Loucy (cell line): ENCODE results near the gene STRBP.

Experiments
- CTCF ChIP-seq: fragments of 200-600 bp; sonication (generic); conservative IDR thresholded peaks from 2 replicates; pipeline ENCODE4 v1.5.1; 2014; ENCODE audit warnings: mild to moderate bottlenecking, antibody characterized with exemption, low read length
- EZH2phosphoT487 ChIP-seq: fragments of 200-600 bp; IDR thresholded peaks from 2 replicates; pipeline ENCODE4 v1.6.1; 2018; ENCODE audit warnings: antibody characterized with exemption, mild to moderate bottlenecking, moderate library complexity, borderline replicate concordance

GRCh38 chr9:123250504-123250903 is 17.9 kb downstream of the STRBP start:
- TF ChIP-seq CTCF (no peak), EZH2phosphoT487 (no peak)
